Activated T-cell treated with anti-CD3 and anti-CD28 coated beads for 4 hours (primary cell): ENCODE measurements around the gene STARD5.

Experiments used
- DNase-seq: peaks from one replicate; pipeline ENCODE4 v3.0.0-alpha.2; 2020

The STARD5 gene

GRCh38 chr15:81271761-81272644, 51.9 kb downstream of the STARD5 start:
- DNase-seq, result no peak

DNA sequence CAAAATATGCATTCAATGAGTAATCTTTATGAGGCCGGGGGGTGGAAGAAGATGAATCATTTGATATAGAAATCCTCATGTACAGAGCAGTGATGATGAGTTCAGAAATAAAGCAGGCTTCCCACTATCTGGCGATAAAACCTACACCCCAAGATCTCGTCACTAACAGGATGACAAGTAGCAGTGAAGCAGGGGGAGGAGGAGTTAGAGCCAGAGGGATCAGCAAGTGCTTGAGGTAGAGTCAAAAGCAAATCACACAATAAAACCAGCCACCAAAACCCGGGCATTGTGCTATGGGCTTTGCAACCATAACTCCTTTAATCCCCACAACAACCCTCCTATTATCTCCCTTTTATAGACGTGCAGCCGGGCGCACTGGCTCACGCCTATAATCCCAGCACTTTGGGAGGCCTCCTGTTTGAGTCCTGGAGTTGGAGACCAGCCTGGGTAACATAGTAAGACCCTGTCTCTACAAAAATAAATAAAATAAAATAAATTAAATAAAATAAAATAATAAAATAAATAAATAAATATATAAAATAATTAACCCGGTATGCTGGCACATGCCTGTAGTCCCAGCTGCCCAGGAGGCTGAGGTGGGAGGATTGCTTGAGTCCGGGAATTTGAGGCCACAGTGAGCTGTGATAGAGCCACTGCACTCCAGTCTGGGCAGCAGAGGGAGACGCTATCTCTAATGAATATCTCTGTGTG, 53.0 kb downstream of the STARD5 start:
- no peak for DNase-seq

- DNase-seq, result no peak
Observed at GRCh38 chr15:81270188-81270587, 53.8 kb downstream of the STARD5 start.

GRCh38 chr15:81268881-81269601, 54.9 kb downstream of the STARD5 start:
- no peak for DNase-seq

GRCh38 chr15:81268340-81268739, 55.6 kb downstream of the STARD5 start:
- no peak for DNase-seq

DNA sequence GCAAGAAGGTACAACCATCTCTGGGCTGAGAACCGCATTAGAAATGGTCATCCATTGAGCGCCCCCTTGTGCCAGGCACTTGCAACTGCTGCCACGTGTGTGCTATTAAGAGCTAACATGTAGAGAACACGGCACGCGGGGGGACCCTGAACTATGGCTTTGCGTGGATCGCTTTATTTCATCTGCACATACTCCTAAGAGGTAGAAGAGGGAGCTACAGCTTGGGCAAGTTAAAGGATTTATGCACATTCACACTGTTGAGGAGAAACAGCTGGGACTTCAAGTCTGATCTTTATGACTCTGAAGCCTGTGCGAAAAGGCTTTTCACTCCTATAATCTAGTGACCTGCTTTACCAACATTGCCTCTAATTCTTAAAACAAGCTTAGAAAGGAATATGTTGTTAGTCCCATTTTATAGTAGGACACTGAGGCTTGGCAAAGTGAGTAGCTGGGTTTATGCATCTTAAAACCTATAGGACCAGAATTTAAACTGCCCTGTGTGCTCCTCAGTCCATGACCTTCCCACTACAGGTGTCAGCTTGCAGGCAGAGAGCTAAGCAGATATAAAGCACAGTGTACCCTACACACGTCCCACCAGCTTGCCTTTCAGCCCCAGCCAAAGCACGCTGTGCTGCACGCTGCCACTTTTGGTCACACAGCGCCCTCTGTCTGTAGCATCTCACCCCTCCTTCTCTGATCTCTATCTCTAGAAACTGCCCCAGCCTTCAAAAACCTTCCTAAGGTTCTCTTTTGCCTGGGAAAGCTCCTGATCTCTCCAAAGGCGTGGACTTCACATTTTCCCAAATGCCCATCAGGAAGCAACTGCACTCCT, 57.8 kb downstream of the STARD5 start:
- DNase-seq, result peak; percentile 80

DNA sequence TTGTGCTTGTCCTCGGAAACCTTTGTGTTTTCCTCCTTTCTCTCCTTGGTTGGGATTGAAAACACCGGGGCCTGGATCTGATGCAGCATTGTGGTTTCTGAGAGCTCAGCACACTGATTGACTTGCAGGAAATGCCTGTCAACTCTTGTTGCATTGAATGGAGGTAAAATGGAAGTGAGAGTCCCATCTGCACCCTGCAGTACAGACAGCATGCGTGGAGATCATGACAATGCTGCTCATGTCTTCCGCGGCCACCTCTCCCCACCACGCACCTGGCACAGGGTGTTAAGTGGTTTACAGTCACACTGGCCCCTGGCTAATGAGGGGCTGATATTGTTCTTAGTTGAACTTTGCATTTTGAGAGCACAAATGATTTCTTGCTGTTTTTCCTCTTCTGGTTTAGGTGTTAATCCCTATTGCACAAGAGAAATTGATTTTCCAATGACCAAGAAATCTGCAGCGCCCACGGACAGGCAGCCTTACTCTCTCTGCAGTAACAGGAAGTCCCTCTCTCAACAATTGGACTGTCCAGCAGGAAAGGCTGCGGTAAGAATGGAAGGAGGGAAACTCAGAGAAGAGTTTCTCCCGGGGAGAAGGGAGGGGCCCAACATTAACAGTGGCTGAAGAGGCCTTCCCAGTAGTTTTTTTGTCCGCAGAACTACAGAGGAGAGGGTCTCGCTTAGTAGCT, 58.5 kb downstream of the STARD5 start:
- DNase-seq, result no peak

DNA sequence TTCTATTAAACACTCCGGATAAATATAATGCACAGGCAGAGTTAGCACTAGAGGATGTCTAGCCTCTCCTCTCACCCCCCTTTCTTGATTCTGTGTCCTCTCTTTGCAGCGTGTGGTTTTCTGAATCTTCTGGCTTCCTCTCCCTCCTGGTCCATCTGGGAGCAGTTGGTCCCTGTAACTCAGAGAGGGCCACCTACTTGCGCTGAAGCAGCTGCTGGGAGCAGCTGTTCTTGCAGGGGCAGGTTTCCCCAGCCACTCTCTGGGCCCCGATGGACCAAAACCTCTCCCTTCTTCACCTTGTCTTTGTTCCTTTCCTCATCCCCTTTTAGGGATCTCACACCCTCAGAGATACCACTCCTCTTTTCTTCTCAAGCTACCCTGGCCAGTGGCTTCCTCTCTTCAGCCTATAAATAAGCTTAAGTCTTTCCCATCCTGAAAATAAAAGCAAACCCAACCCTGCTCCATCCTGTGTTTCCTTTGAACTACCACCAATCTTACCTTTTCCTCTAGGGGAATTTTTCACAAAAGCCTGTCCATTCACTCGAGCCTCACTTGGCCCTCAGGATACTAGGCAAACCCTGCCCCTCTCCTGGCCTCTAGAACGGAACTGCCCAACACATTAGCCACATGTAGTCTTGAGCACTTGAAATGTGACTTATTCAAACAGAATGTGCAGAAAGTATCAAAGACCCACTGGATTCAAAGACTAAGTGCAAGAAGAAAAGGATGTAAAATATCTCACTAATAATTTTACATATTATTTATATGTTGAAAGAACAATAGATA, 59.7 kb downstream of the STARD5 start:
- no peak for DNase-seq

DNA sequence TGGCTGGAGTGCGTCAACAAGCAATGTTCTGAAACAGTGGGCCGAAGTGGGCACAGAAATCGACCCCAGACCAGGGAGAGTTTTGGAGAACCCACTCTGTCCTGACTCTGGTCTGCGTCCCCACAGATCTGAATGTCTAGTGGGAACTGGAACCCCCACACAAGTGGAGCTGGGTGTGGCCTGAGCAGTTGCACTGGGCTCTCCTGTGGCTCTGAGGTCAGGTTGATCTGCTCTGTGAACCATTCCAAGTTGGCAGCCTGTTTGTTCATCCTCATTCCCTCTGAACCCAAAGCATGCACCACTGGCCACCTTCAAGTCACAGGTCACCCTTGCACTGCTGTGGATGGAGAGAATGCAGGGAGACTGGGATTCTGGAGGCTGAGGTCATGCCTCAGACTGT, 60.5 kb downstream of the STARD5 start:
- DNase-seq, result no peak

GRCh38 chr15:81261172-81261811, 62.6 kb downstream of the STARD5 start:
- no peak for DNase-seq

GRCh38 chr15:81259760-81260298, 64.1 kb downstream of the STARD5 start:
- no peak for DNase-seq
